Psoas muscle (tissue), 8 donors: ENCODE data around the gene NOC2L. TPM values are rescaled to one million over a fixed set of nuclear protein-coding genes. Genes with fewer than 3 reads are reported as not detected.

Experiments
- ATAC-seq, 4 donors: fragments of 200-7000 bp; cut with Tn5 transposase; one replicate each; pipeline ENCODE4 v1.9.1; 2020; ENCODE audit warnings: moderate library complexity in 3 of 4, mild to moderate bottlenecking in 2 of 4
- DNase-seq, 2 donors: peaks; one replicate each; pipeline ENCODE4 v3.0.0-alpha.2; 2020
- H3K27ac ChIP-seq: fragments of 200-600 bp; one replicate; pipeline ENCODE4 v1.8.0; 2022
- H3K27me3 ChIP-seq, 3 donors: fragments of 200-600 bp in 1 of 3; one replicate each; pipeline versions ENCODE4 v1.6.1 to v1.8.0; 2013 to 2022; ENCODE audit warnings: low read length in 2 of 3, mild to moderate bottlenecking in 2 of 3, moderate library complexity in 1 of 3; ENCODE audit not compliant: insufficient read depth in 3 of 3
- H3K36me3 ChIP-seq, 2 donors: fragments of 200-600 bp in 1 of 2; one replicate each; pipeline versions ENCODE4 v1.6.1 to v1.8.0; 2013 to 2022; ENCODE audit warnings: low read depth in 1 of 2, mild to moderate bottlenecking in 1 of 2, moderate library complexity in 1 of 2; ENCODE audit not compliant: insufficient read depth in 1 of 2
- H3K4me1 ChIP-seq: fragments of 200-600 bp; one replicate; pipeline ENCODE4 v1.8.0; 2022
- H3K4me3 ChIP-seq: fragments of 200-600 bp; one replicate; pipeline ENCODE4 v1.8.0; 2022; ENCODE audit warnings: mild to moderate bottlenecking
- H3K9me3 ChIP-seq: fragments of 200-600 bp; one replicate; pipeline ENCODE4 v1.8.0; 2022
- WGBS, 3 donors: extraction: QIAGEN DNeasy Blood & Tissue Kit; methylation state at CpG; one replicate each; pipeline versions ENCODE4 v1.1.6 to v1.1.7; 2013; 5-methylcytosine and 5-hydroxymethylcytosine counted together
- intact Hi-C, 2 donors: fragments of 100-400 bp; cut with DNase I; formaldehyde crosslinking; loops; one replicate each; pipeline versions ENCODE4 v1.11.0 to v1.14.2; 2022
- polyA plus RNA-seq, 3 donors: library from polyadenylated mRNA; stranded (reverse); fragments of 200-250 nt; gene quantifications; one replicate each; pipeline ENCODE4 v1.2.3, GENCODE V29; 2013
- total RNA-seq, 4 donors: library from RNA; stranded (reverse); fragmentation: NEBNext Ultra II Directional in 2 of 4; extraction: Animal tissue kit (Norgen Biotek cat#: 25700) in 2 of 4; gene quantifications; one replicate each; pipeline versions ENCODE4 v1.2.1 to v1.2.4, GENCODE V29; 2021 to 2023
- TF ChIP-seq, protein P1 (sequence below): fragments of 200-600 bp; IDR thresholded peaks from one replicate; pipeline ENCODE4 v1.8.0; 2022; ENCODE audit warnings: antibody characterized with exemption
- donor health status: healthy with polysubstance abuse.
- donor health status: DM: no; HTN: no; CAD: no; lungs with moderate emphysema.
- donor health status: Bipolar disorder and iron deficiency.
- donor health status: healthy.
- donor health status: DM: yes; HTN: yes; CAD: no.
- donor health status: DM: no; HTN: no; CAD: no.
- donor health status: DM: no; HTN: no; CAD: no.
- donor health status: DM: yes; HTN: yes; CAD: no.

The NOC2L gene
- total and polyA plus RNA-seq, 7 donors: 61.4 to 106 (median 85.3) TPM

DNA sequence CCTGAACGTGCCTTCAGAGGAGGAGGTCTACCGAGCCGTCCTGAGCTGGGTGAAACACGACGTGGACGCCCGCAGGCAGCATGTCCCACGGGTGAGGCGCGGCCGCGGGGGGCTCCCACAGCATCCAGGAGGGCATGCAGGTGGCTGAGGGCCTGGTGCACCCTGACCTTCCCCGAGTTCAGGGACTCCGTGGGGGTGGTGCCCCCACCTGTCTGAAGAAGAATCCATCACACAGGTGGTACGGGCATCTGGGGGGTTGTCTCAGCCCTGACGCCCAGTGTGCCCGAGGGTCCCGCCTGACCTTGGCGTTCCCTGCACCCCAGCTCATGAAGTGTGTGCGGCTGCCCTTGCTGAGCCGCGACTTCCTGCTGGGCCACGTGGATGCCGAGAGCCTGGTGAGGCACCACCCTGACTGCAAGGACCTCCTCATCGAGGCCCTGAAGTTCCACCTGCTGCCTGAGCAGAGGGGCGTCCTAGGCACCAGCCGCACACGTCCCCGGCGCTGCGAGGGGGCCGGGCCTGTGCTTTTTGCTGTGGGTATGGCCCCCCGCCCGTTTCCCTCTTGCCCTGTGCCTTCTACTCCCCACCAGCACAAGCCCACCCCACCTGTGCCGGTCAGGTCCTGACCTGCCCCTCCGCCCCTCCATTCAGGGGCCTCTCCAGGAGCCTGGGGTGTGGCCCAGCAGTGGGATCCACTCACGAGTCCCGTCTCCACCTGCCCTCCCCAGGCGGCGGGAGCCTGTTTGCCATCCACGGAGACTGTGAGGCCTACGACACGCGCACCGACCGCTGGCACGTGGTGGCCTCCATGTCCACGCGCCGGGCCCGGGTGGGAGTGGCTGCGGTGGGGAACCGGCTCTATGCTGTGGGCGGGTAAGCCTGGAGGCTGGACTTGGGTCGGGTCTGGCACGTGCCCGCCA lies 3.6 kb upstream of the NOC2L start:
- TF ChIP-seq, protein P1, sequence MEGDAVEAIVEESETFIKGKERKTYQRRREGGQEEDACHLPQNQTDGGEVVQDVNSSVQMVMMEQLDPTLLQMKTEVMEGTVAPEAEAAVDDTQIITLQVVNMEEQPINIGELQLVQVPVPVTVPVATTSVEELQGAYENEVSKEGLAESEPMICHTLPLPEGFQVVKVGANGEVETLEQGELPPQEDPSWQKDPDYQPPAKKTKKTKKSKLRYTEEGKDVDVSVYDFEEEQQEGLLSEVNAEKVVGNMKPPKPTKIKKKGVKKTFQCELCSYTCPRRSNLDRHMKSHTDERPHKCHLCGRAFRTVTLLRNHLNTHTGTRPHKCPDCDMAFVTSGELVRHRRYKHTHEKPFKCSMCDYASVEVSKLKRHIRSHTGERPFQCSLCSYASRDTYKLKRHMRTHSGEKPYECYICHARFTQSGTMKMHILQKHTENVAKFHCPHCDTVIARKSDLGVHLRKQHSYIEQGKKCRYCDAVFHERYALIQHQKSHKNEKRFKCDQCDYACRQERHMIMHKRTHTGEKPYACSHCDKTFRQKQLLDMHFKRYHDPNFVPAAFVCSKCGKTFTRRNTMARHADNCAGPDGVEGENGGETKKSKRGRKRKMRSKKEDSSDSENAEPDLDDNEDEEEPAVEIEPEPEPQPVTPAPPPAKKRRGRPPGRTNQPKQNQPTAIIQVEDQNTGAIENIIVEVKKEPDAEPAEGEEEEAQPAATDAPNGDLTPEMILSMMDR: no peak
- intact Hi-C loops: no loop called here
- H3K4me3 ChIP-seq: no peak overlapping the region
- DNase-seq (no peak), ATAC-seq (no peak)
- H3K27ac ChIP-seq: no peak overlapping the region
- H3K9me3 ChIP-seq: no peaks in the 10 kb centered on the region
- peaks cover 0 to 12% of the 10 kb centered on the region in 2 donors for H3K36me3 ChIP-seq
- 93 to 95% (median 94%) methylated on average over 55 to 57 of the region's 57 CpGs for WGBS, 3 donors
- H3K4me1 ChIP-seq: peaks cover 28% of the 10 kb centered on the region
- H3K27me3 ChIP-seq: peaks cover 0 to 16% (median 3%) of the 10 kb centered on the region in 3 donors

- peak overlapping the region; percentile 86 for H3K4me3 ChIP-seq
- H3K27me3 ChIP-seq: peaks cover 0 to 4% (median 0%) of the 10 kb centered on the region in 3 donors
- no peak overlapping the region for H3K27ac ChIP-seq
- peaks cover 21% of the 10 kb centered on the region for H3K4me1 ChIP-seq
- H3K36me3 ChIP-seq: peaks cover 0 to 19% of the 10 kb centered on the region in 2 donors
- 29 to 47% (median 39%) methylated on average over 31 to 56 of the region's 56 CpGs for WGBS, 3 donors
- no peaks in the 10 kb centered on the region for H3K9me3 ChIP-seq
- no peak for ATAC-seq
- intact Hi-C loops: no loop called here
- DNase-seq: no peak
- TF ChIP-seq, protein P1: no peak
Measured at GRCh38 chr1:961132-961669, 2.1 kb upstream of the NOC2L start.

DNA sequence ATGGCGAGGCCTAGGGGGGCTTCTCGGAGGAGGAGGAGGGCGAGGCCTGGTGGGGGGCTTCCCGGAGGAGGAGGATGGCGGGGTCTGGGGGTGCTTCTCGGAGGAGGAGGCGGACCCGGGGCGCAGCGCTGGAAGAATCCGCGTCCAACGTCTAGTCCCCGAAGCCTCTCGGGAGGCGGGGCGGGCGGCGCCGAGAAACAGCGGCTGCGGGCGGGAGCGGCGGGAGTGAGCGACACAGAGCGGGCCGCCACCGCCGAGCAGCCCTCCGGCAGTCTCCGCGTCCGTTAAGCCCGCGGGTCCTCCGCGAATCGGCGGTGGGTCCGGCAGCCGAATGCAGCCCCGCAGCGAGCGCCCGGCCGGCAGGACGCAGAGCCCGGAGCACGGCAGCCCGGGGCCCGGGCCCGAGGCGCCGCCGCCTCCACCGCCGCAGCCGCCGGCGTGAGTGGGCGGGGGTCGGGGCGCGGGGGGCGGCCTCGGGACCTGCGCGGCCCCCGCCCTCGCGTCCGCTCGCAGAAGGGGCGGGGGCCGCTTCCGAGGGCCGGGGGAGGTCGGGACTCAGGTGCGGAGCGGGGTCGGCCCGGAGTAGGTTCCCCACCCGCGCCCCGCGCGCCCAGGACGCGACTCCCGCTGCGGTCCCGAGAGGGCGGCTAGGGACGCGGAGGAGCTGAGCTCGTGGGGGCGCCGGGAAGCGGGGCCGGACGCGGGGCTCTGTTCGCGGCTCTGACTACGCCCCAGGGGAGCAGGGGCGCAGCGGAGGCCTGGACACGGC lies 1.5 kb upstream of the NOC2L start, which contains the start of gene KLHL17:
KLHL17 (plus strand) TSS at position 222 of the 769 bp plus-strand sequence; CDS start at position 332, 110 bp downstream.
- 0 to 1% (median 0%) methylated on average over 29 to 109 of the region's 109 CpGs for WGBS, 3 donors
- peak within 1 kb of the TSS; percentile 86 for H3K4me3 ChIP-seq
- H3K36me3 ChIP-seq: peaks cover 0 to 26% of the 10 kb centered on the region in 2 donors
- DNase-seq (peak; percentile 86 to 88), ATAC-seq (peak; percentile 53 to 77 (median 64))
- intact Hi-C loops: no loop called here
- H3K27me3 ChIP-seq: no peaks in the 10 kb centered on the region
- TF ChIP-seq, protein P1: no peak
- H3K4me1 ChIP-seq: peaks cover 17% of the 10 kb centered on the region
- H3K27ac ChIP-seq: no peak within 1 kb of the TSS
- no peaks in the 10 kb centered on the region for H3K9me3 ChIP-seq

GRCh38 chr1:959731-960362 lies 791 bp upstream of the NOC2L start:
- 21 to 29% (median 27%) methylated on average over 43 to 57 of the region's 57 CpGs for WGBS, 3 donors
- DNase-seq: peak in 1 of 2 donors; percentile 68
- peaks cover 2 to 33% of the 10 kb centered on the region in 2 donors for H3K36me3 ChIP-seq
- intact Hi-C loops: no loop called here
- TF ChIP-seq, protein P1: no peak
- H3K27ac ChIP-seq: no peak overlapping the region
- no peaks in the 10 kb centered on the region for H3K27me3 ChIP-seq
- peak overlapping the region; percentile 86 for H3K4me3 ChIP-seq
- ATAC-seq: peak; percentile 2 to 30 (median 22)
- peaks cover 17% of the 10 kb centered on the region for H3K4me1 ChIP-seq
- H3K9me3 ChIP-seq: no peaks in the 10 kb centered on the region
